Islet of Langerhans (tissue), 1 donor: Measurements from ENCODE around the gene ESPL1.
"Not testable (repeated sequence)": the region's sequence is repeated elsewhere in the genome, so short reads cannot be mapped to it uniquely, and the experiment has no call there.

Experiments
- FAIRE-seq: peaks from one replicate; lab custom pipeline; 2011; peaks lifted over from hg19 to GRCh38; lab: Jason Lieb, UNC

ESPL1 gene

GRCh38 chr12:53300187-53300586 is 32.1 kb downstream of the ESPL1 start:
- no peak for FAIRE-seq

- no peak for FAIRE-seq
Observed at GRCh38 chr12:53302903-53303302, 34.8 kb downstream of the ESPL1 start.

GRCh38 chr12:53306826-53307225 is 38.7 kb downstream of the ESPL1 start:
- no peak for FAIRE-seq

- FAIRE-seq = no peak
Observed at GRCh38 chr12:53308276-53308675, 40.2 kb downstream of the ESPL1 start.

- no peak for FAIRE-seq
Observed at GRCh38 chr12:53313996-53314395, 45.9 kb downstream of the ESPL1 start.

GRCh38 chr12:53320352-53321195 is 52.5 kb downstream of the ESPL1 start:
- no peak for FAIRE-seq

- FAIRE-seq = no peak
Observed at GRCh38 chr12:53324113-53324778, 56.1 kb downstream of the ESPL1 start.

GRCh38 chr12:53324779-53325510 is 56.8 kb downstream of the ESPL1 start:
- no peak for FAIRE-seq

- FAIRE-seq = no peak
Observed at GRCh38 chr12:53325511-53326061, 57.5 kb downstream of the ESPL1 start.

- FAIRE-seq = no peak
Observed at GRCh38 chr12:53326460-53327185, 58.5 kb downstream of the ESPL1 start.

- no peak for FAIRE-seq
Observed at GRCh38 chr12:53327435-53328042, 59.4 kb downstream of the ESPL1 start.

- no peak for FAIRE-seq
Observed at GRCh38 chr12:53328043-53328435, 59.9 kb downstream of the ESPL1 start.

- FAIRE-seq = no peak
Observed at GRCh38 chr12:53330671-53331070, 62.6 kb downstream of the ESPL1 start.

GRCh38 chr12:53332339-53332738 is 64.2 kb downstream of the ESPL1 start:
- FAIRE-seq = not testable (repeated sequence)

GRCh38 chr12:53332744-53333143 is 64.6 kb downstream of the ESPL1 start:
- FAIRE-seq = no peak

GRCh38 chr12:53333289-53333688 is 65.2 kb downstream of the ESPL1 start:
- no peak for FAIRE-seq

GRCh38 chr12:53333845-53334244 is 65.7 kb downstream of the ESPL1 start:
- no peak for FAIRE-seq

GRCh38 chr12:53334822-53335221 is 66.7 kb downstream of the ESPL1 start:
- no peak for FAIRE-seq

GRCh38 chr12:53336181-53336681 is 68.1 kb downstream of the ESPL1 start, which contains the start of gene SP7:
TSS of gene SP7 (minus strand) at chr12:53336354. CDS start at chr12:53335646, 708 bp downstream.
- FAIRE-seq = no peak

GRCh38 chr12:53338017-53338416 is 69.9 kb downstream of the ESPL1 start:
- FAIRE-seq = no peak

GRCh38 chr12:53338916-53339315 is 70.8 kb downstream of the ESPL1 start:
- FAIRE-seq = no peak
